ENCODE results near the gene PAEP. TPM values are rescaled to one million over a fixed set of nuclear protein-coding genes. Genes with fewer than 3 reads are reported as not detected.

Gene PAEP
- total RNA-seq, 1 donor from 2014 or later, result not detected

DNA sequence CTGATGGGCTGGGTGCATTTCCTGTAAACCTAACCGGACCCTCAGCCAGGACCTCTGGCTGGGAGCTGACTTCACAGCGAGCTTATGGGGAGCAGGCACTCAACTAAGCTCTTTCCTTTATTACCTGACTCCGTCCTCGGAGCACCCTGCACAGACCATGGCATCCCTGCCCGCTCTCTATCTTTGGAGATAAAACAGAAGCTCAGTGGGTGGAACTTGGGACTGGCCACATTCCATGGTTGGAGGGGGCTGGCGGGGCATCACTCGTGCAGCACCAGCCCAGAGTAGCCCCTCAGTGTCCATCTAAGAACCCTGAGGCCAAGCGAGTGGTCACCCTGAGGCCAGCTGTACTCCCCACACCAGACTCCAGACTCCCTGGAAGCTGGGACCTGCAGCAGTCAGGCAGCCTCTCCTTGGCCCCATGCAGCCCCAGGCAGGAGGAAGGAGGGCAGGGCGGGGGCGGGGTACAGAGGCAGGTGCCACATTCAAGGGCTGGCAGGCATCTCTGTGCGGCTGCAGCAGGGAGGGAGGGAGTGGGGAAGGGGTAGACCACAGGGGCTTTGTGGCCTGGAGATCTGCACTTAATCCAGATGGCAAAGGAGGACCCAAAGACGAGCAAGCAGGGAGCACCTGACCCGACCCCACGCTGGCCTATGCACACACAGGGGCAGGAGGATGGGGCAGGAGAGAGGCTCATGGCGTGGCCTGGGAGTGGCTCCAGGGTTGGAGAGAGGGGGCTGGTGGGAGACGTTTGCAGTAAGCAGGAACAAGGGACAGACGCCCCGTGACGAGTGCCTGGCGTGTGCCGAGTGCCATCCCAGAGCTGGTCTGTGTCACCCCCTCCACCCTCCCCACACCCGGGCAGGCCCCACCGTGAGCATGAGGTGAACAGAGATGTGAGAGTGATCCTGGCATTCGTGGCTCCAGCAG, 51.7 kb downstream of the PAEP start:
- intact Hi-C loops (cut with micrococcal nuclease), result no loop called here

DNA sequence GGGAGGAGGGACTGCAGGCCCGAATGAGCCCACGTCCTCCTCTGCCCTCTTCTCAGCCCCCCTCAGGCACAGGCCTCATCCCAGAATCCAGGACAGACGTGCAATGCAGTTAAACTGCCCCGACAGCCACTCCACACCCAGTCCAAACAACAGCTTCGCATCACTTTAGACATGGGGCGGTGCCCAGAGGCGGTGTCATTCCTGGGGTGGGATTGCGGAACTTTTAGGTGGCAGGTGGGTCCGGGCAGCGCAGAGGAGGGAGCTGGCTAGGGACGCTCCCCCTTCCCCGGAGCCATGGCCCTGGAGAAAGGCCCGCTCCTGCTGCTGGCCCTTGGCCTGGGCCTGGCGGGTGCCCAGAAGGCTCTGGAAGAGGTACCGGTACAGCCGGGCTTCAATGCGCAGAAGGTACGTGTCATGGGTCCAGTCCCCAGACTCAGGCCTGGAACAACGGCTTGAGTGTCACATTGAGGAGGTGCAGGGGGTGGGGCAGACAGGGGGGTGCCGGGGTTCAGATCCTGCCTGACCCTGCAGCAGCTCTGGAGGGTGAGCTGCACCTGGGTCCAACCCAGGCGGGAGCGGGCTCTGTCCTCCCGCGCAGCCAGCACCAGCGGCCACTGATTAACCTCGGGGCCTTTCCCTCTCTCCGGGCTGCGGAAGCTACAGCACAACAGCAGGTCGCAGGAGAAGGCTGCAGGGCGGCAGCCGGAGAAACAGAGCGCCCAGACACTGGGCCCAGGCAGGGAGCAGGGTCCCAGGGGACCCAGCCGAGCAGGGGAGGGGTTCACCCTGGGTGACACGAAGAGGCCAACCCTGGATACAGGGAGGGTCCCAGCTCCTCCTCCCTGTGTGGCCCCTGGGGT, 52.6 kb downstream of the PAEP start:
- intact Hi-C loops (cut with micrococcal nuclease), result no loop called here

DNA sequence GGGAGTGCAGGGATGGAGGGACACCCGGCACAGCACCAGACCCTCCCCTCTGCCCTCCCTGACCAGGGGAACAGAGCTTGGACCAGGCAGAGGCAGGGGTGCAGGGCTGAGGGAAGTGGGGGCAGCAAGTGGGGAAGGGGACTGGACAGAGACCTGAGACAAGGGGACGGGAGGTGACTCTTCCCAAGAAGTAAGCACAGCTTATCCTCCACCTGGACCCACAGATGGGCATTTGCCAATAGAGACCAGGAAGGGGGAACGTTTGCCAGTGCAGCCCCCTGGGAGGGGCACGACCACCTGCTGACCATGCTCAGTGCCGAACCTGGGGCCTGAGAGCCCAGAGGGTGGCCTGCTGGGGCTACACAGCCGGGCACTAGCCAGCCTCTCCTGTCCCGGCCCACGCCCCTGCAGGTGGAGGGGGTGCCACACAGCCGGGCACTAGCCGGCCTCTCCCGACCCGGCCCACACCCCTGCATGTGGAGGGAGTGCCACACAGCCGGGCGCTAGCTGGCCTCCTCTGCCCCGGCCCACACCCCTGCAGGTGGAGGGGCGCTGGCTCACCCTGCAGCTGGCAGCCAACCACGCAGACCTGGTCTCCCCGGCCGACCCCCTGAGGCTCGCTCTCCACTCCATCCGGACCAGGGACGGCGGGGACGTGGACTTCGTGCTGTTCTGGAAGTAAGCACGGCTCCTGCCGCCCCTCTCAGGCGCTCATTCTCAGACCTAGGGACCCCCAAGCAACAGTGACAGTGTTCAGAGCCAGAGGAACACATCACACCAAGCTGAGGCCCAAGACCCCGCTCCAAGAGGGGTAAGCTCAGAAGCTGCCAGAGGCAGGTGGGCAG, 53.5 kb downstream of the PAEP start:
- intact Hi-C loops (cut with micrococcal nuclease), result no loop called here

DNA sequence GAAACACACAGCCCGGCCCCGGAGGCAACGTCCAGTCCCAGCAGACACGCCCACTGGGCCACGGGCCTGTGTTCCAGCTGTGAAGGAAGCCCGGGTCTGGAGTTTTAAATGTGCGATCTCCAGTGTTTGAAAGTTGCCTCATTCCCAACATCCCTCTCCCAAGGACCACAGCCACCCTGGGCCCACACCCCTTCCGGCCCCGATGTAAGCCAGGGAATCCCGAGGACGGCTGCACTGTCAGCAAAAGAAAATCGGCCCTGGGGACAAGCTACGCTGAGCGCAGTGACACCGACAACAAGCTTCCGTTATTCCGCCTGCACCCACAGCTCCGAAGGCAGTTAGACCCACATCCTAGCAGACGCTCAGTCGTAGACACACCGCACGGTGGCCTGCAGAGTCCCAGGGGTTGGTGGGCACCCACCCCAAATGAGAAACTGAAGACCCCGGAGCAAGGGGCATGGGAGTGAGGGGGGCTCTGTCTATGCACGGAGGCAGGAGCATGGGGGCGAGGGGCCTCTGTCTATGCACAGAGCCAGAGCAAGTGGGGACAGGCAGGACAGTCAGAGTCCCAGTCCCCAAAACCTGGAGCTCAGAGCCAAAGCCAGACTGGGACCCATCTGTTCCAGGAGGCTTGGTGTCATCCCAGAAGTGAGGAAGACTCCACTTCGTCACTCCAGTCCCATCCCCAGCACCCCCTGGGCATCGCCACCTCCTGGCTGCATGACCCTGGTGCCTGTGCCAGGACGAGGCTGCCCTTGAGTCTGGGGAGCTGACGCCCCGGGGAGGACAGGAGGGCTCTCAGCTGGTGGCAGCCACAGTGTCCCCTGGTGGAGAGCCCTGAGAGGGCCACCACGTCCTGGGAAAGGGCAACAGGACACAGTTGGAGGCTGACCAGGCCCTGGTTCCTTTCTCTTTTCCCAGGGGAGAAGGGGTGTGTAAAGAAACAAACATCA, 54.4 kb downstream of the PAEP start:
- intact Hi-C loops (cut with micrococcal nuclease), result no loop called here

Other genes starting within 250 kb of the PAEP start
- 1.0 and 1.1 TPM in 2 replicates for gene PPP1R26, start 82.0 kb upstream of the PAEP start, total RNA-seq
- gene MRPS2, start 61.1 kb upstream of the PAEP start, total RNA-seq, result 38.9 TPM in 2 replicates
- gene LCN1, start 40.3 kb upstream of the PAEP start, total RNA-seq, result not detected in 2 replicates
- gene OBP2A, start 15.6 kb upstream of the PAEP start, total RNA-seq, result not detected in 2 replicates
- gene GLT6D1, start 77.8 kb downstream of the PAEP start, total RNA-seq, result not detected in 2 replicates
- not detected in 2 replicates for gene LCN9, start 101.6 kb downstream of the PAEP start, total RNA-seq
- not detected in 2 replicates for gene SOHLH1, start 137.7 kb downstream of the PAEP start, total RNA-seq
- gene KCNT1, start 140.4 kb downstream of the PAEP start, total RNA-seq, result not detected in 2 replicates